Natural killer cell (primary cell): ENCODE data around the gene CLTA. TPM values are rescaled to one million over a fixed set of nuclear protein-coding genes. Genes with fewer than 3 reads are reported as not detected.

Experiments
- ATAC-seq, 3 donors: fragments of 150-1000 bp in 2 of 3; fragments of 200-7000 bp in 1 of 3; cut with Tn5 transposase; 1 replicate in 1 of 3; 2 replicates in 2 of 3; pipeline ENCODE4 v1.10.0; 2021; ENCODE audit warnings: mild to moderate bottlenecking in 2 of 3, moderate library complexity in 2 of 3
- DNase-seq, 2 donors: peaks; one replicate each; pipeline versions ENCODE4 v3.0.0 to v3.0.0-alpha.2; 2013 to 2021; ENCODE audit warnings: mixed read lengths in 1 of 2
- H3K27ac ChIP-seq: one replicate; pipeline ENCODE4 v1.5.1; 2013; ENCODE audit warnings: mild to moderate bottlenecking, low read length
- H3K27me3 ChIP-seq: one replicate; pipeline ENCODE4 v1.6.1; 2013; ENCODE audit warnings: low read length; ENCODE audit not compliant: control insufficient read depth, insufficient read depth
- H3K36me3 ChIP-seq: one replicate; pipeline ENCODE4 v1.6.1; 2013; ENCODE audit warnings: low read length; ENCODE audit not compliant: control insufficient read depth, insufficient read depth
- H3K4me1 ChIP-seq: one replicate; pipeline ENCODE4 v1.6.1; 2013; ENCODE audit warnings: low read length; ENCODE audit not compliant: control insufficient read depth, insufficient read depth
- H3K4me3 ChIP-seq: one replicate; pipeline ENCODE4 v1.5.1; 2013; ENCODE audit warnings: low read length
- H3K9me3 ChIP-seq: one replicate; pipeline ENCODE4 v1.6.1; 2013; ENCODE audit warnings: low read length; ENCODE audit not compliant: control insufficient read depth, insufficient read depth
- H3K27ac Mint-ChIP-seq, 2 donors: one replicate each; pipeline ENCODE4 v1.8.0; 2022; ENCODE audit warnings: mild to moderate bottlenecking in 2 of 2, mixed read lengths in 2 of 2, moderate library complexity in 1 of 2
- H3K27me3 Mint-ChIP-seq, 2 donors: one replicate each; pipeline ENCODE4 v1.8.0; 2022; ENCODE audit warnings: low read depth in 2 of 2, mixed read lengths in 2 of 2
- H3K36me3 Mint-ChIP-seq: one replicate; pipeline ENCODE4 v1.8.0; 2022; ENCODE audit warnings: mixed read lengths
- H3K4me1 Mint-ChIP-seq, 2 donors: one replicate each; pipeline ENCODE4 v1.8.0; 2022; ENCODE audit warnings: mixed read lengths in 2 of 2
- H3K4me3 Mint-ChIP-seq: one replicate; pipeline ENCODE4 v1.8.0; 2022; ENCODE audit warnings: mild to moderate bottlenecking, moderate library complexity, mixed read lengths
- H3K9me3 Mint-ChIP-seq, 2 donors: one replicate each; pipeline ENCODE4 v1.8.0; 2022; ENCODE audit warnings: mixed read lengths in 2 of 2
- WGBS: methylation state at CpG from one replicate; pipeline ENCODE4 v1.1.7; 2013; ENCODE audit warnings: missing lambda C conversion rate; ENCODE audit not compliant: insufficient coverage; 5-methylcytosine and 5-hydroxymethylcytosine counted together
- intact Hi-C: fragments of 100-400 bp; cut with micrococcal nuclease; formaldehyde crosslinking; loops from one replicate; pipeline ENCODE4 v1.14.2; 2022
- total RNA-seq, 4 donors: library from RNA; stranded (reverse); fragments of 120-200 nt in 1 of 4; gene quantifications; one replicate each; pipeline versions ENCODE4 v1.2.3 to v1.2.4, GENCODE V29; 2013 to 2022
- TF ChIP-seq, protein P1 (sequence below): fragments of 200-600 bp; IDR thresholded peaks from one replicate; pipeline ENCODE4 v1.8.0; 2022; ENCODE audit warnings: antibody characterized with exemption

CLTA gene
- total RNA-seq, 3 donors from 2014 or later (not counting 1 experiment from before 2014, with no cell fraction given): 49.4 to 62.0 (median 52.6) TPM

- DNase-seq (no peak), ATAC-seq (no peak)
- Histone ChIP-seq H3K9me3 (no peaks in the 10 kb centered on the region), H3K4me3 (no peak overlapping the region), H3K27me3 (no peaks in the 10 kb centered on the region), H3K36me3 (peaks cover 3% of the 10 kb centered on the region), H3K27ac (no peak overlapping the region), H3K4me1 (no peaks in the 10 kb centered on the region)
- Mint-ChIP-seq H3K36me3 (no peaks in the 10 kb centered on the region), H3K27ac (no peak overlapping the region), H3K4me1 (peaks cover 0 to 12% of the 10 kb centered on the region in 2 donors), H3K4me3 (no peak overlapping the region), H3K9me3 (no peaks in the 10 kb centered on the region), H3K27me3 (no peaks in the 10 kb centered on the region)
- intact Hi-C loops: no loop called here
- 91% methylated on average over 1 of the region's 1 CpG for WGBS
- TF ChIP-seq, protein P1, sequence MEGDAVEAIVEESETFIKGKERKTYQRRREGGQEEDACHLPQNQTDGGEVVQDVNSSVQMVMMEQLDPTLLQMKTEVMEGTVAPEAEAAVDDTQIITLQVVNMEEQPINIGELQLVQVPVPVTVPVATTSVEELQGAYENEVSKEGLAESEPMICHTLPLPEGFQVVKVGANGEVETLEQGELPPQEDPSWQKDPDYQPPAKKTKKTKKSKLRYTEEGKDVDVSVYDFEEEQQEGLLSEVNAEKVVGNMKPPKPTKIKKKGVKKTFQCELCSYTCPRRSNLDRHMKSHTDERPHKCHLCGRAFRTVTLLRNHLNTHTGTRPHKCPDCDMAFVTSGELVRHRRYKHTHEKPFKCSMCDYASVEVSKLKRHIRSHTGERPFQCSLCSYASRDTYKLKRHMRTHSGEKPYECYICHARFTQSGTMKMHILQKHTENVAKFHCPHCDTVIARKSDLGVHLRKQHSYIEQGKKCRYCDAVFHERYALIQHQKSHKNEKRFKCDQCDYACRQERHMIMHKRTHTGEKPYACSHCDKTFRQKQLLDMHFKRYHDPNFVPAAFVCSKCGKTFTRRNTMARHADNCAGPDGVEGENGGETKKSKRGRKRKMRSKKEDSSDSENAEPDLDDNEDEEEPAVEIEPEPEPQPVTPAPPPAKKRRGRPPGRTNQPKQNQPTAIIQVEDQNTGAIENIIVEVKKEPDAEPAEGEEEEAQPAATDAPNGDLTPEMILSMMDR: no peak
These were observed 60.7 kb downstream of the CLTA start for GRCh38 chr9:36251428-36251827.

GRCh38 chr9:36258208-36258995, 67.7 kb downstream of the CLTA start, which contains the start of gene GNE:
Gene GNE, minus strand, starts transcription at chr9:36258448. Its CDS starts 9,093 bp downstream, at chr9:36249355.
- TF ChIP-seq, protein P1: no peak
- intact Hi-C loops: loop anchor here (1.0 kb wide), 1 partner anchor 68 kb away; the partner anchor contains the start of gene CLTA
- peak within 1 kb of the TSS; percentile 82 for H3K27ac ChIP-seq
- Mint-ChIP-seq H3K4me3 (peak within 1 kb of the TSS; percentile 95), H3K4me1 (peaks cover 6 to 15% of the 10 kb centered on the region in 2 donors), H3K36me3 (no peaks in the 10 kb centered on the region), H3K27ac (peak within 1 kb of the TSS; percentile 91 to 95), H3K27me3 (no peaks in the 10 kb centered on the region), H3K9me3 (no peaks in the 10 kb centered on the region)
- DNase-seq: peak; percentile 97
- peaks cover 15% of the 10 kb centered on the region for H3K4me1 ChIP-seq
- H3K9me3 ChIP-seq: no peaks in the 10 kb centered on the region
- H3K27me3 ChIP-seq: no peaks in the 10 kb centered on the region
- peak within 1 kb of the TSS; percentile 69 for H3K4me3 ChIP-seq
- ATAC-seq: peak; percentile 89 to 97 (median 91)
- no peaks in the 10 kb centered on the region for H3K36me3 ChIP-seq
- WGBS: 3% methylated on average over 73 of the region's 73 CpGs

DNA sequence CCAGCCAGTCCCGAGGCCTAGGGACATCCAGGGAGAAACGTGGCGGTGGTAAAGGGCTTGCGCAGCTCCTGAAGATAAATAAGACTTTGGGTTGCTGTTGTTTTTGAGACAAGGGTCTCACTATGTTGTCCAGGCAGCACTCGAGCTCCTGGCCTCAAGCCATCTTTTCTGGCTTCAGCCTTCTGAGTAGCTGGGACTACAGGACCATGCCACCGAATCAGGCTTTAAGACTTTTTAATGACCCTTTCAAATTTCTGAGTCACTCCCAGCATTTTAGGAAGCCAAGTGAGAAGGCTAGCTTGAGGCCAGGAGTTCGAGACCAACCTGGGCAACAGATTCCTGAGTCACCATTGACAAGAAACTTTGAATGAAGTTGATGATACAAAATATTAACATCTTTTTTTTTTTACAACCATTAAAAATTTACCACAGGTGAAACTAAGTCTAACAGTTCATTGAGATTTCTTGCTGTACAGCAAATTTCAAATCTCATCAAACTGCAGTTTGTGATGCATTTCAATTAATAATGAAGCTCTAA, 68.3 kb downstream of the CLTA start:
- Mint-ChIP-seq H3K4me1 (peaks cover 6 to 15% of the 10 kb centered on the region in 2 donors), H3K4me3 (peak overlapping the region; percentile 95), H3K9me3 (no peaks in the 10 kb centered on the region), H3K27ac (peak overlapping the region; percentile 91 to 95), H3K27me3 (no peaks in the 10 kb centered on the region), H3K36me3 (no peaks in the 10 kb centered on the region)
- Histone ChIP-seq H3K27ac (peak overlapping the region; percentile 82), H3K27me3 (no peaks in the 10 kb centered on the region), H3K9me3 (no peaks in the 10 kb centered on the region), H3K36me3 (no peaks in the 10 kb centered on the region), H3K4me3 (peak overlapping the region; percentile 69), H3K4me1 (peaks cover 15% of the 10 kb centered on the region)
- TF ChIP-seq, protein P1: no peak
- intact Hi-C loops: loop anchor here (1.0 kb wide), 1 partner anchor 69 kb away; the partner anchor contains the start of gene CLTA
- 71% methylated on average over 7 of the region's 7 CpGs for WGBS
- ATAC-seq (no peak), DNase-seq (no peak)

Other genes starting within 250 kb of the CLTA start
- not detected for gene OR2S2, start 232.8 kb upstream of the CLTA start, total RNA-seq
- 10 to 100 TPM in 1 of 3 donors, 1 to 10 TPM in 2; 7.4 to 10.3 (median 8.0) TPM for gene RECK, start 154.0 kb upstream of the CLTA start, total RNA-seq
- 100 to 1,000 TPM; 124 to 135 (median 125) TPM for gene GLIPR2, start 54.2 kb upstream of the CLTA start, total RNA-seq
- 1 to 10 TPM; 2.0 to 2.8 (median 2.0) TPM for gene CCIN, start 21.5 kb upstream of the CLTA start, total RNA-seq
- 10 to 100 TPM; 10.6 to 12.4 (median 11.3) TPM for gene GNE, start 67.5 kb downstream of the CLTA start, total RNA-seq
- gene RNF38, start 209.3 kb downstream of the CLTA start, total RNA-seq: 10 to 100 TPM; 70.9 to 90.0 (median 76.5) TPM